Ovary (tissue), 9 donors: ENCODE measurements around the gene TOP1. TPM values are rescaled to one million over a fixed set of nuclear protein-coding genes. Genes with fewer than 3 reads are reported as not detected.

Experiments
- DNase-seq, 5 donors: peaks; one replicate each; pipeline ENCODE4 v3.0.0-alpha.2; 2019 to 2020
- H3K27ac ChIP-seq, 2 donors: fragments of 200-600 bp; one replicate each; pipeline versions ENCODE4 v1.5.1 to v1.8.0; 2019 to 2022
- H3K27me3 ChIP-seq: fragments of 200-600 bp; one replicate; pipeline ENCODE4 v1.8.0; 2022
- H3K36me3 ChIP-seq: fragments of 200-600 bp; sonication (generic); one replicate; pipeline ENCODE4 v1.5.1; 2019
- H3K4me1 ChIP-seq: one replicate; pipeline ENCODE4 v1.8.1; 2013; ENCODE audit warnings: mild to moderate bottlenecking, moderate library complexity; ENCODE audit not compliant: insufficient read depth
- H3K4me3 ChIP-seq: fragments of 200-600 bp; sonication (generic); one replicate; pipeline ENCODE4 v1.5.1; 2017
- H3K9me3 ChIP-seq, 2 donors: fragments of 200-600 bp in 1 of 2; sonication (generic) in 1 of 2; one replicate each; pipeline versions ENCODE4 v1.5.1 to v1.8.1; 2013 to 2019; ENCODE audit warnings: mild to moderate bottlenecking in 1 of 2, moderate library complexity in 1 of 2
- EP300 ChIP-seq: sonication (generic); formaldehyde crosslinking; IDR thresholded peaks from one replicate; pipeline ENCODE4 v1.6.1; 2017; ENCODE audit warnings: antibody characterized with exemption
- POLR2A ChIP-seq: fragments of 450-650 bp; IDR thresholded peaks from one replicate; pipeline ENCODE4 v1.6.1; 2017; ENCODE audit warnings: antibody characterized with exemption, mild to moderate bottlenecking, moderate library complexity
- WGBS, 3 donors: extraction: QIAGEN DNeasy Blood & Tissue Kit in 1 of 3; methylation state at CpG; one replicate each; pipeline versions ENCODE4 v1.1.5 to v1.1.7; 2013 to 2017; 5-methylcytosine and 5-hydroxymethylcytosine counted together
- intact Hi-C, 4 donors: fragments of 100-400 bp; cut with DNase I; formaldehyde crosslinking; loops; one replicate each; pipeline versions ENCODE4 v1.11.0 to v1.15.1; 2022 to 2023
- polyA plus RNA-seq, 2 donors: library from polyadenylated mRNA; stranded (reverse); fragments of 200-250 nt in 1 of 2; fragments of 350-450 nt in 1 of 2; fragmentation: Illumina TruSeq in 1 of 2; extraction: RNeasy Lipid Tissue Mini Kit (QIAGEN cat#74804) in 1 of 2; gene quantifications; one replicate each; pipeline ENCODE4 v1.2.3, GENCODE V29; 2013 to 2014
- total RNA-seq, 7 donors: library from RNA; depleted of rRNA in 2 of 7; stranded (reverse); fragments of >200 nt in 2 of 7; fragmentation: NEBNext Ultra II Directional in 3 of 7; extraction: Animal tissue kit (Norgen Biotek cat#: 25700) in 3 of 7; gene quantifications; one replicate each; pipeline versions ENCODE4 v1.1.0 to v1.2.4, GENCODE V29; 2016 to 2023
- TF ChIP-seq, protein P1 (sequence below), 3 donors: fragments of 450-650 bp in 2 of 3; fragments of 200-600 bp in 1 of 3; IDR thresholded peaks; one replicate each; pipeline versions ENCODE4 v1.5.1 to v1.8.0; 2016 to 2022; ENCODE audit warnings: antibody characterized with exemption in 3 of 3, mild to moderate bottlenecking in 1 of 3
- donor health status: DM: no; HTN: no; CAD: no; lungs with moderate emphysema.
- donor health status: DM: no; HTN: no; CAD: no.
- donor health status: Bipolar disorder and iron deficiency.
- donor health status: DM: yes; HTN: yes; CAD: no.
- donor health status: DM: no; HTN: no; CAD: no.
- donor health status: DM: yes; HTN: yes; CAD: no.

The TOP1 gene
- total and polyA plus RNA-seq, 9 donors, result 20.9 to 48.4 (median 35.6) TPM

DNA sequence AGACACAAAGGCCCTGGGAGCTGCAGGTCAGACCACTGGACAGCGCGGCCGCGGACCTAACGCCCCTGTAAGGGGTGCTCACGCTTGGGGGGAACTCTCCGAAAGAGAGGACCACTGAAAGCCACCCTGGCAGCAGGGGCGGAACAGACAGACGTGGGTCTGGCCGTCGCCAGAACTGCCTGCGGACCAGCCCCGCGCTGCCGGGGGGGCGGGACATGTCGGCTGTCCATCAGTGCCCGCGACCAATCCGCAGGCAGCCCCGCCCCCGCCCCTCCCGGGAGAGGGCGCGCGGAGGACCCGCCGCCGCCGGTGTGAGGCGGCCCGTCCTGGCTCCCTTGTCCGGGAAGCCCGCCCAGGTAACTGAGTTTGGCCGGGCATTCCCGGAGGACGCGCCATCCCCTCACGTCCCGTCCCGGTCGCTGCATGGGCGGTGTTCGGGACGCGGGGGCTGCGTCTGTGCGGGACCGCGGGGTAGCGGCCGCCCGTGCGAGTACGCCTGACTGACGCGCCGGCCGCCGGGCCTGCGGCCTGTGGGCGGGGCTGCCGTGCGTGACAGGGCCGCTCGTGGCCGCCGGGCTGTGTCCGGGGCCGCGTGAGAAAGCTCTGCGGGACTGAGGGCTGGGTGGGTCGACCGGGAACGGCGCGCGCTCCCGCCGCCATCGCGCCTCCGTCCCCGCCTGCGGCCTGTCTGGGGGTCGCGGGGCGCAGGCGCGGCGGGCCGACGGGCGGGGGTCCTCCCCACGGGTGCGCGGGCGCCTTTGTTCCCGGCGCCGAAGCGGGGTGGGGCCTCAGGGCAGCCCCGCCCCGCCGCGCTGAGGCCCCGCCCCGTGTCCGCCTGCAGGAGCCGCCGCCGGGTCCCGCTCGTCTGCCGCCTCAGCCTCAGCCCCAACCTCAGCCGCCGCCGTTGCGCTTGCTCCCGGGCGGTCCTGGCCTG, 108.3 kb downstream of the TOP1 start, which contains the start of gene PLCG1:
TSS of gene PLCG1 (plus strand) at position 864 of the 934 bp plus-strand sequence. CDS start 99 bp downstream, outside the sequence.
- Histone ChIP-seq H3K4me1 (peaks cover 25% of the 10 kb centered on the region), H3K36me3 (no peaks in the 10 kb centered on the region), H3K9me3 (no peaks in the 10 kb centered on the region), H3K4me3 (peak within 1 kb of the TSS; percentile 86), H3K27me3 (no peaks in the 10 kb centered on the region), H3K27ac (peak within 1 kb of the TSS; percentile 86 to 99)
- 0 to 1% (median 0%) methylated on average over 38 to 121 of the region's 121 CpGs for WGBS, 3 donors
- peak; percentile 89 to 94 (median 93) for DNase-seq
- intact Hi-C loops, result no loop called here
- TF ChIP-seq, protein P1, sequence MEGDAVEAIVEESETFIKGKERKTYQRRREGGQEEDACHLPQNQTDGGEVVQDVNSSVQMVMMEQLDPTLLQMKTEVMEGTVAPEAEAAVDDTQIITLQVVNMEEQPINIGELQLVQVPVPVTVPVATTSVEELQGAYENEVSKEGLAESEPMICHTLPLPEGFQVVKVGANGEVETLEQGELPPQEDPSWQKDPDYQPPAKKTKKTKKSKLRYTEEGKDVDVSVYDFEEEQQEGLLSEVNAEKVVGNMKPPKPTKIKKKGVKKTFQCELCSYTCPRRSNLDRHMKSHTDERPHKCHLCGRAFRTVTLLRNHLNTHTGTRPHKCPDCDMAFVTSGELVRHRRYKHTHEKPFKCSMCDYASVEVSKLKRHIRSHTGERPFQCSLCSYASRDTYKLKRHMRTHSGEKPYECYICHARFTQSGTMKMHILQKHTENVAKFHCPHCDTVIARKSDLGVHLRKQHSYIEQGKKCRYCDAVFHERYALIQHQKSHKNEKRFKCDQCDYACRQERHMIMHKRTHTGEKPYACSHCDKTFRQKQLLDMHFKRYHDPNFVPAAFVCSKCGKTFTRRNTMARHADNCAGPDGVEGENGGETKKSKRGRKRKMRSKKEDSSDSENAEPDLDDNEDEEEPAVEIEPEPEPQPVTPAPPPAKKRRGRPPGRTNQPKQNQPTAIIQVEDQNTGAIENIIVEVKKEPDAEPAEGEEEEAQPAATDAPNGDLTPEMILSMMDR (IDR thresholded peaks at IDR 0.05), result peak in 1 of 3 donors; percentile 23
- TF ChIP-seq EP300, result no peak
- TF ChIP-seq POLR2A, result peak; percentile 82

DNA sequence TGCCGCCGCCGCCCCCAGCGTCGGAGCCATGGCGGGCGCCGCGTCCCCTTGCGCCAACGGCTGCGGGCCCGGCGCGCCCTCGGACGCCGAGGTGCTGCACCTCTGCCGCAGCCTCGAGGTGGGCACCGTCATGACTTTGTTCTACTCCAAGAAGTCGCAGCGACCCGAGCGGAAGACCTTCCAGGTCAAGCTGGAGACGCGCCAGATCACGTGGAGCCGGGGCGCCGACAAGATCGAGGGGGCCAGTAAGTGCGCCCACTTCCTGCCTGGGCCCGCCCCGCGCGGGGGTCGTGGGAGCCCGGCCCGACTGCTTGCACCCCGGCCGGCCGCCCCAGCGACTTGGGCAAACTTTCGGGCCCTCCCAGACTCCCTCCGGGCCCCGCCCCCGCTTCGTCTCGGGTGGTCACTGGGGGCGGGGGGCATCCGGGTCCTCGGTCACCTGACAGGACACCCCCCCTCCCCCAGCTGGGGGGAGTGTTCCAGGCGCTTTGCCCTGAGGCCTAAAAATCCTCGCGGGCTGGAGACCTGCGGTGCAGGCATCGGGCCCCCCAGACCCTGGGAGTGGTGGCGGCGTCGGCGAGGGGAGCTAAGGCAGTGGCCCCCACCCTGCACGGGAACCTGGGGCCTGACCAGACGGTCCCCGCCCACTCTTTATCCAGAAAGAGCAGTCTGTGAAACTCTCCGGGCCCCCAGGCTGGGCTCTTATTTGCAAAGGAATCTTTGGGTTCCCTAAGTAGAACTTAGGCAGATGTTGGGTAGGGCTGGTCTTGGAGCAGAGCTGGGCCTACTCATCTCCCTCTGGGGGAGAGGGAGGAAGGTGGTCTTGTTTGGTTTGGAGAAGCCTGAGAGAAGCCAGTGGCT, 109.2 kb downstream of the TOP1 start:
- H3K4me1 ChIP-seq, result peaks cover 29% of the 10 kb centered on the region
- peak overlapping the region; percentile 86 for H3K4me3 ChIP-seq
- no peaks in the 10 kb centered on the region for H3K36me3 ChIP-seq
- WGBS, 3 donors, result 0 to 1% (median 1%) methylated on average over 21 to 66 of the region's 66 CpGs
- H3K27ac ChIP-seq, result peak overlapping the region; percentile 86 to 99
- DNase-seq, result peak; percentile 83 to 89 (median 88)
- TF ChIP-seq, protein P1 (IDR thresholded peaks at IDR 0.05), result no peak
- no peak for TF ChIP-seq EP300
- no peak for TF ChIP-seq POLR2A
- no peaks in the 10 kb centered on the region for H3K9me3 ChIP-seq
- H3K27me3 ChIP-seq, result no peaks in the 10 kb centered on the region
- intact Hi-C loops, result no loop called here

DNA sequence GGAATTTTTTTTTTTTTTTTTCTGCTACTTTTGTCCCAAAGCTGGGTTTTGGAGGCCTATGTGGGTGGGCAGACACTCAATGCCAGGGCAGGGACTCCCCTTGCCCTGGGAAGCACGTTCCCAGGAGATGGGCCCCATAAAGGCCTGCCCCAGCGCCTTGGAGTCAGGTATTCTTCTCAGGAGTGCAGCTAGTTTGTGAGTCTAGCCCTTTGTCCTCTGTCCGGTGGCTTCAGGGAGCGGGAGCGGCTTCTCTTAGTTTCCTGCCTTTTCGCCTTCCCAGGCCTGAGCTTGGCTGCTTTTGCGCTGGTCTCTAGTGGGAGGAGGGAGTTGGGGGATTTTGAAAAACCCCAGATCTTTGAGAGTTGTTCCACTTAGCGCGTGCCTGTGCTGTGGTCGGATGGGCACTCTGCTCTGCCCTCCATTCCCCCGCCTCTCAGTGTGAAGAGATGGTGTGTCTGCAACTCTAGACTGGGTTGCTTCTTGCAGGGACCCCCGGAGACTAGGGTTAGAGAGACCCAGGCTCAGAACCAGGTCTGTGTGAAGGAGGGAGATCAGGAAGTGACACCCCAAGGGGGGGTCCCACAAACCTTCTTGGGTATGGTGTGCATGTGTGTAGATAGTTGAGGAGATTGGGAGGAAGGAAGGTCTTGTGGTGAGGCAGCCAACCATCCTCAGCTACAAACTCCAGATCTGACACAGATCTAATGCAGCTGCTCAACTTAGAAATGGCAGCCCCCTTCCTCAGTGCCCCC, 110.0 kb downstream of the TOP1 start:
- peak overlapping the region; percentile 86 for H3K4me3 ChIP-seq
- peak in 2 of 5 donors; percentile 33 to 42 for DNase-seq
- H3K36me3 ChIP-seq, result no peaks in the 10 kb centered on the region
- no peaks in the 10 kb centered on the region for H3K9me3 ChIP-seq
- 5 to 8% (median 7%) methylated on average over 12 of the region's 12 CpGs for WGBS, 3 donors
- no peak for TF ChIP-seq EP300
- TF ChIP-seq, protein P1 (IDR thresholded peaks at IDR 0.05), result no peak
- TF ChIP-seq POLR2A, result no peak
- intact Hi-C loops, result no loop called here
- H3K4me1 ChIP-seq, result peaks cover 32% of the 10 kb centered on the region
- no peaks in the 10 kb centered on the region for H3K27me3 ChIP-seq
- H3K27ac ChIP-seq, result peak overlapping the region; percentile 86 to 99
